ENCODE data around the gene KIF1B.

DNA sequence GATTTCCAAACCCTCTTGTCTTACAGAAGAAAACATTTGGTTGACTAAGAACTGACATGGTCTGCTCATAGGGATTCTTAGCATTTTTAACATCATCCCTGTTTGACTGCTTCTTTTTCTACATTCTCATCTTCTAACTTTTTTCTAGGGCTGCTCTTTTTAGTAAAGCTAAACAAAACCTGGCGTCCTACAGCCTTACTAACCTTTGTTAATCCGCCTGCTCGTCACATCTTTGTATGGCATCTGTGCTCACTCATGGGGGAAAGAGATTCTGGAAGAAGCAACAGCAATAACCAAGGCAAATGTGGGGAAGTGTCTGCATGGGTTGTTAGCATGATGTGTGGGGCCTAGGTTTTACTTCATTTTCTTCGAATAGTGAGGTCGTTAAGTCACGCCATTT, 92.0 kb downstream of the KIF1B start:
- no peak for TF ChIP-seq POLR2AphosphoS5 (IDR thresholded peaks at IDR 0.05; ENCODE audit: low read depth, low read length)
- no peak for TF ChIP-seq POLR2A (IDR thresholded peaks at IDR 0.05; ENCODE audit: low read depth, low read length)
- no peak for TF ChIP-seq TAF1 (IDR thresholded peaks at IDR 0.05; ENCODE audit: low read depth, low read length)
- no peak for TF ChIP-seq POU2F2 (IDR thresholded peaks at IDR 0.05; ENCODE audit: low read depth, low read length)
- TF ChIP-seq SPI1 (IDR thresholded peaks at IDR 0.05; ENCODE audit: low read depth, low read length): no peak
- TF ChIP-seq PAX5 (IDR thresholded peaks at IDR 0.05; ENCODE audit: insufficient read depth, low read length, severe bottlenecking): no peak
